ENCODE data around the gene HIP1.
"Not testable (repeated sequence)": the region's sequence is repeated elsewhere in the genome, so short reads cannot be mapped to it uniquely, and the experiment has no call there.

HIP1 gene

GRCh38 chr7:75725306-75725705, 13.4 kb downstream of the HIP1 start:
- no peaks in the 10 kb centered on the region for H3K79me2 ChIP-seq (ENCODE audit: insufficient read depth, low read length)
- peaks cover 6% of the 10 kb centered on the region for H3K27me3 ChIP-seq (ENCODE audit: insufficient read depth, low read length)

GRCh38 chr7:75723444-75723843, 15.3 kb downstream of the HIP1 start:
- Histone ChIP-seq H3K4me1 (ENCODE audit: insufficient read depth, low read length, severe bottlenecking) (no peaks in the 10 kb centered on the region), H3K36me3 (ENCODE audit: insufficient read depth, low read length) (no peaks in the 10 kb centered on the region), H3K9me3 (ENCODE audit: low read length) (no peaks in the 10 kb centered on the region), H3F3A (ENCODE audit: insufficient read depth, low read length) (no peaks in the 10 kb centered on the region), H3K79me2 (ENCODE audit: insufficient read depth, low read length) (no peaks in the 10 kb centered on the region), H4K20me1 (ENCODE audit: insufficient read depth, low read length) (no peaks in the 10 kb centered on the region), H2AFZ (ENCODE audit: low read length) (no peak overlapping the region), H3K9me2 (ENCODE audit: low read depth, low read length) (no peaks in the 10 kb centered on the region), H3K4me2 (ENCODE audit: low read length) (no peak overlapping the region), H3K9ac (ENCODE audit: low read length) (no peak overlapping the region), H3K27me3 (ENCODE audit: insufficient read depth, low read length) (peaks cover 6% of the 10 kb centered on the region), H3K4me3 (ENCODE audit: low read depth, low read length, poor library complexity, severe bottlenecking) (no peak overlapping the region), H3K27ac (ENCODE audit: low read depth, low read length, poor library complexity, severe bottlenecking) (no peak overlapping the region)
- no peak for TF ChIP-seq EZH2 (IDR thresholded peaks at IDR 0.05; ENCODE audit: borderline replicate concordance, low read length)
- no peak for TF ChIP-seq CTCF (IDR thresholded peaks at IDR 0.05; ENCODE audit: low read length)

More at GRCh38 chr7:75725306-75725705, 13.4 kb downstream of the HIP1 start:
- Histone ChIP-seq H2AFZ (ENCODE audit: low read length) (no peak overlapping the region), H3K9me2 (ENCODE audit: low read depth, low read length) (no peaks in the 10 kb centered on the region), H3K4me1 (ENCODE audit: insufficient read depth, low read length, severe bottlenecking) (no peaks in the 10 kb centered on the region), H3K36me3 (ENCODE audit: insufficient read depth, low read length) (no peaks in the 10 kb centered on the region), H4K20me1 (ENCODE audit: insufficient read depth, low read length) (no peaks in the 10 kb centered on the region), H3F3A (ENCODE audit: insufficient read depth, low read length) (no peaks in the 10 kb centered on the region), H3K4me2 (ENCODE audit: low read length) (no peak overlapping the region), H3K27ac (ENCODE audit: low read depth, low read length, poor library complexity, severe bottlenecking) (no peak overlapping the region), H3K4me3 (ENCODE audit: low read depth, low read length, poor library complexity, severe bottlenecking) (no peak overlapping the region), H3K9ac (ENCODE audit: low read length) (no peak overlapping the region), H3K9me3 (ENCODE audit: low read length) (no peaks in the 10 kb centered on the region)
- no peak for TF ChIP-seq EZH2 (IDR thresholded peaks at IDR 0.05; ENCODE audit: borderline replicate concordance, low read length)
- TF ChIP-seq CTCF (IDR thresholded peaks at IDR 0.05; ENCODE audit: low read length), result no peak

- H3K36me3 ChIP-seq (ENCODE audit: insufficient read depth, low read length), result no peaks in the 10 kb centered on the region
- peaks cover 6% of the 10 kb centered on the region for H3K27me3 ChIP-seq (ENCODE audit: insufficient read depth, low read length)
- H3F3A ChIP-seq (ENCODE audit: insufficient read depth, low read length), result no peaks in the 10 kb centered on the region
- no peaks in the 10 kb centered on the region for H3K4me1 ChIP-seq (ENCODE audit: insufficient read depth, low read length, severe bottlenecking)
- H2AFZ ChIP-seq (ENCODE audit: low read length), result no peak overlapping the region
- no peaks in the 10 kb centered on the region for H3K9me3 ChIP-seq (ENCODE audit: low read length)
- no peaks in the 10 kb centered on the region for H4K20me1 ChIP-seq (ENCODE audit: insufficient read depth, low read length)
- no peak overlapping the region for H3K9ac ChIP-seq (ENCODE audit: low read length)
- no peak overlapping the region for H3K4me2 ChIP-seq (ENCODE audit: low read length)
- no peak overlapping the region for H3K27ac ChIP-seq (ENCODE audit: low read depth, low read length, poor library complexity, severe bottlenecking)
- TF ChIP-seq EZH2 (IDR thresholded peaks at IDR 0.05; ENCODE audit: borderline replicate concordance, low read length) (no peak), CTCF (IDR thresholded peaks at IDR 0.05; ENCODE audit: low read length) (no peak)
- no peaks in the 10 kb centered on the region for H3K79me2 ChIP-seq (ENCODE audit: insufficient read depth, low read length)
- H3K9me2 ChIP-seq (ENCODE audit: low read depth, low read length), result no peaks in the 10 kb centered on the region
- H3K4me3 ChIP-seq (ENCODE audit: low read depth, low read length, poor library complexity, severe bottlenecking), result no peak overlapping the region
Observed at GRCh38 chr7:75722373-75722772, 16.4 kb downstream of the HIP1 start.

- H3K27ac ChIP-seq (ENCODE audit: low read depth, low read length, poor library complexity, severe bottlenecking); H2AFZ ChIP-seq (ENCODE audit: low read length); H4K20me1 ChIP-seq (ENCODE audit: insufficient read depth, low read length); H3F3A ChIP-seq (ENCODE audit: insufficient read depth, low read length); H3K4me1 ChIP-seq (ENCODE audit: insufficient read depth, low read length, severe bottlenecking); H3K36me3 ChIP-seq (ENCODE audit: insufficient read depth, low read length); H3K9me3 ChIP-seq (ENCODE audit: low read length); H3K4me3 ChIP-seq (ENCODE audit: low read depth, low read length, poor library complexity, severe bottlenecking); H3K9ac ChIP-seq (ENCODE audit: low read length); H3K4me2 ChIP-seq (ENCODE audit: low read length); H3K79me2 ChIP-seq (ENCODE audit: insufficient read depth, low read length); H3K27me3 ChIP-seq (ENCODE audit: insufficient read depth, low read length); H3K9me2 ChIP-seq (ENCODE audit: low read depth, low read length): not testable (repeated sequence)
Observed at GRCh38 chr7:75721922-75722321, 16.8 kb downstream of the HIP1 start.
